HepG2 (cell line): ENCODE data around the gene GDF9. TPM values are rescaled to one million over a fixed set of nuclear protein-coding genes. Genes with fewer than 3 reads are reported as not detected.

ENCODE experiments used
- ATAC-seq: fragments of 200-7000 bp; cut with Tn5 transposase; 3 replicates; pipeline ENCODE4 v1.9.1; 2020; ENCODE audit warnings: mild to moderate bottlenecking, moderate library complexity
- BruUV-seq: library from RNA; stranded (reverse); fragments of 400-500 nt; replicated peaks from 2 replicates; lab custom pipeline; 2021; lab: Mats Ljungman, UMichigan
- CTCF ChIA-PET: fragments of 300-600 bp; formaldehyde crosslinking; extraction: SDS; loops from one replicate; lab custom pipeline; 2021; ENCODE audit warnings: low total read pairs, inconsistent platforms, low intra/inter-chr PET ratio; lab: Yijun Ruan, JAX
- POLR2A ChIA-PET: fragments of 350-600 bp; sonication (Branson Sonifier 250); formaldehyde crosslinking; loops from one replicate; lab custom pipeline; 2020; ENCODE audit warnings: antibody characterized with exemption, inconsistent platforms; lab: Yijun Ruan, JAX
- DNase-seq: peaks from one replicate; pipeline ENCODE4 v3.0.0-alpha.2; 2015; ENCODE audit warnings: low spot score
- FAIRE-seq: peaks from 3 replicates; lab custom pipeline; 2011; peaks lifted over from hg19 to GRCh38; lab: Jason Lieb, UNC
- H2AFZ ChIP-seq: one replicate; pipeline ENCODE4 v1.6.1; 2011; ENCODE audit warnings: low read length, inconsistent platforms
- H3K27ac ChIP-seq: fragments of 300-600 bp; 3 replicates; pipeline ENCODE4 v1.8.0; 2011; ENCODE audit warnings: mixed run types, mild to moderate bottlenecking, mixed read lengths, low read length, inconsistent platforms; ENCODE audit not compliant: insufficient read depth; ENCODE audit errors: extremely low read length
- H3K27me3 ChIP-seq, 2 experiments: fragments of 200-600 bp in 1 of 2; 2 replicates in 1 of 2; 3 replicates in 1 of 2; pipeline versions ENCODE4 v1.6.0 to v1.8.0; 2011; ENCODE audit warnings: low read length in 2 of 2, mild to moderate bottlenecking in 2 of 2, moderate library complexity in 2 of 2, inconsistent platforms in 1 of 2; ENCODE audit not compliant: insufficient read depth in 2 of 2, control insufficient read depth in 1 of 2
- H3K36me3 ChIP-seq, 2 experiments: fragments of 200-600 bp in 1 of 2; replicated peaks in 1 of 2; 2 replicates in 1 of 2; 3 replicates in 1 of 2; pipeline versions ENCODE4 v1.5.1 to v1.8.0; 2011; ENCODE audit warnings: low read length in 2 of 2, inconsistent platforms in 1 of 2; ENCODE audit not compliant: insufficient read depth in 2 of 2, control insufficient read depth in 1 of 2
- H3K4me1 ChIP-seq: 2 replicates; pipeline ENCODE4 v1.5.1; 2012; ENCODE audit warnings: low read length, inconsistent platforms; ENCODE audit not compliant: insufficient read depth
- H3K4me2 ChIP-seq: 2 replicates; pipeline ENCODE4 v1.6.0; 2011; ENCODE audit warnings: low read depth, low read length, inconsistent platforms
- H3K4me3 ChIP-seq, 3 experiments: fragments of 200-600 bp in 1 of 3; sonication (generic), shearing (Covaris generic) in 1 of 3; replicated peaks in 1 of 3; 2 replicates each; pipeline ENCODE4 v1.5.1; 2011 to 2016; ENCODE audit warnings: low read length in 3 of 3, inconsistent platforms in 2 of 3, low read depth in 2 of 3, mild to moderate bottlenecking in 2 of 3, control low read depth in 1 of 3, mixed read lengths in 1 of 3; ENCODE audit not compliant: insufficient read depth in 1 of 3
- H3K79me2 ChIP-seq: one replicate; pipeline ENCODE4 v1.6.1; 2011; ENCODE audit warnings: low read length, inconsistent platforms; ENCODE audit not compliant: insufficient read depth
- H3K9ac ChIP-seq: 2 replicates; pipeline ENCODE4 v1.6.0; 2011; ENCODE audit warnings: mild to moderate bottlenecking, low read depth, low read length, inconsistent platforms; ENCODE audit not compliant: insufficient read depth
- H3K9me3 ChIP-seq: 2 replicates; pipeline ENCODE4 v1.5.1; 2012; ENCODE audit warnings: mild to moderate bottlenecking, low read length
- H4K20me1 ChIP-seq: 2 replicates; pipeline ENCODE4 v1.6.0; 2011; ENCODE audit warnings: inconsistent platforms, mild to moderate bottlenecking, low read length, moderate library complexity; ENCODE audit not compliant: insufficient read depth
- FOXA1 ChIP-seq, 2 experiments: fragments of 450-650 bp in 1 of 2; sonication (generic) in 1 of 2; formaldehyde crosslinking in 1 of 2; IDR thresholded peaks; 2 replicates each; pipeline versions ENCODE4 v1.4.0 to v1.6.1; 2016 to 2020; ENCODE audit warnings: missing genetic modification reagents in 1 of 2
- GABPA ChIP-seq, 2 experiments: IDR thresholded peaks; 2 replicates each; pipeline ENCODE4 v1.6.1; 2011 to 2016; ENCODE audit warnings: low read depth in 2 of 2, low read length in 1 of 2, missing biosample characterization in 1 of 2, missing genetic modification characterization in 1 of 2
- HDAC2 ChIP-seq: sonication (generic); formaldehyde crosslinking; IDR thresholded peaks from 2 replicates; pipeline ENCODE4 v1.4.0; 2020; ENCODE audit warnings: missing genetic modification reagents
- KDM4B ChIP-seq: sonication (generic); formaldehyde crosslinking; IDR thresholded peaks from 2 replicates; pipeline ENCODE4 v1.4.0; 2020; ENCODE audit warnings: missing genetic modification reagents
- SAFB2 ChIP-seq: sonication (generic); formaldehyde crosslinking; IDR thresholded peaks from 2 replicates; pipeline ENCODE4 v1.5.1; 2020; ENCODE audit warnings: missing genetic modification reagents, low read depth, mild to moderate bottlenecking, borderline replicate concordance
- ZBED4 ChIP-seq: sonication (generic); formaldehyde crosslinking; IDR thresholded peaks from 2 replicates; pipeline ENCODE4 v1.4.0; 2020; ENCODE audit warnings: missing genetic modification reagents, borderline replicate concordance
- ZFP36 ChIP-seq: fragments of 150-350 bp; IDR thresholded peaks from 2 replicates; pipeline ENCODE4 v1.6.1; 2018; ENCODE audit warnings: borderline replicate concordance, low read length, low read depth; ENCODE audit not compliant: partially characterized antibody
- ZNF142 ChIP-seq: sonication (generic); formaldehyde crosslinking; IDR thresholded peaks from 2 replicates; pipeline ENCODE4 v1.4.0; 2020; ENCODE audit warnings: missing genetic modification reagents
- ZNF326 ChIP-seq: sonication (generic); formaldehyde crosslinking; IDR thresholded peaks from 2 replicates; pipeline ENCODE4 v1.4.0; 2020; ENCODE audit warnings: missing genetic modification reagents, borderline replicate concordance
- ZNF503 ChIP-seq: sonication (generic); formaldehyde crosslinking; IDR thresholded peaks from 2 replicates; pipeline ENCODE4 v1.4.0; 2020; ENCODE audit warnings: missing genetic modification reagents
- WGBS: methylation state at CpG from one replicate; pipeline ENCODE4 v1.1.6; 2017; ENCODE audit warnings: low lambda C conversion rate; 5-methylcytosine and 5-hydroxymethylcytosine counted together
- in situ Hi-C: cut with HindIII; loops from 2 replicates; pipeline ENCODE4 v1.10.0; 2017; ENCODE audit warnings: low pct_unique_long_range_greater_than_20kb; ENCODE audit not compliant: extremely low pct_ligation_motif_present
- intact Hi-C: fragments of 100-400 bp; cut with micrococcal nuclease; formaldehyde crosslinking; loops from one replicate; pipeline ENCODE4 v1.10.0; 2022; ENCODE audit not compliant: unreplicated experiment
- polyA plus RNA-seq, 8 experiments: library from polyadenylated mRNA; depleted of rRNA in 3 of 8; stranded (reverse) in 7 of 8; unstranded in 1 of 8; fragments of >200 nt; fragmentation: Illumina TruSeq in 4 of 8; extraction: Trizol in 4 of 8; gene quantifications; 2 replicates each; pipeline versions ENCODE4 v1.2.1 to v1.2.3, GENCODE V29; 2011 to 2016; ENCODE audit warnings: low read depth in 4 of 8, missing spikeins in 1 of 8, mixed read lengths in 1 of 8; ENCODE audit not compliant: insufficient read depth in 1 of 8
- total RNA-seq, 5 experiments: library from RNA; depleted of rRNA; stranded (reverse); fragments of >200 nt; fragmentation: Illumina TruSeq; extraction: Trizol; gene quantifications; 2 replicates each; pipeline ENCODE4 v1.2.3, GENCODE V29; 2016; ENCODE audit warnings: low read depth in 1 of 5

The GDF9 gene
- total and polyA plus RNA-seq, 2 of the 13 experiments (the other 11 are each of a cell fraction or from before 2014, with no cell fraction given), result 0.33 to 0.38 TPM

GRCh38 chr5:132915681-132916080 lies 49.4 kb upstream of the GDF9 start:
- ATAC-seq, result no peak
- POLR2A ChIA-PET, result interaction anchor here (0.8 kb wide), 1 partner anchor 15 kb away, joined by 4 read pairs; no protein-coding TSS in a partner anchor
- TF ChIP-seq GABPA (IDR thresholded peaks at IDR 0.05; ENCODE audit: low read depth, low read length) (no peak), GABPA (CRISPR knock-in tag; IDR thresholded peaks at IDR 0.05; ENCODE audit: low read depth) (no peak), ZNF142 (no peak), SAFB2 (CRISPR knock-in tag) (no peak), ZBED4 (no peak), KDM4B (CRISPR knock-in tag) (no peak), HDAC2 (CRISPR knock-in tag) (no peak), FOXA1 (IDR thresholded peaks at IDR 0.05) (no peak), FOXA1 (CRISPR knock-in tag; IDR thresholded peaks at IDR 0.05) (no peak), ZNF503 (CRISPR knock-in tag) (no peak), ZNF326 (CRISPR knock-in tag) (no peak), ZFP36 (no peak)

More at GRCh38 chr5:132915681-132916080, 49.4 kb upstream of the GDF9 start:
- WGBS, result 97% methylated on average over 5 of the region's 5 CpGs
- H3K9me3 ChIP-seq, result no peaks in the 10 kb centered on the region
- no peak overlapping the region for H3K9ac ChIP-seq
- no TSS peak for BruUV-seq
- CTCF ChIA-PET, result no interaction called here
- DNase-seq (no peak), FAIRE-seq (no peak)
- intact Hi-C loops (no loop called here), in situ Hi-C loops (no loop called here)
- no peak overlapping the region for H3K4me2 ChIP-seq
- no peak overlapping the region for H3K4me3 ChIP-seq
- no peaks in the 10 kb centered on the region for H3K4me1 ChIP-seq
- peaks cover 6% of the 10 kb centered on the region for H3K79me2 ChIP-seq
- H3K36me3 ChIP-seq, result peaks cover 8 to 45% of the 10 kb centered on the region in 2 experiments
- H3K27ac ChIP-seq, result no peak overlapping the region
- no peaks in the 10 kb centered on the region for H3K27me3 ChIP-seq
- no peak overlapping the region for H2AFZ ChIP-seq
- H4K20me1 ChIP-seq, result 0 out of 2 replicates have a peak, but pooled peaks cover 8% of the 10 kb centered on the region
